BLaER1 treated with 17β-estradiol and CSF1 and Interleukin-3, amounts not matched to agents 10 nM and 100 nM (cell line): ENCODE measurements around the gene TDRD6.

Source experiments
- H3K27ac ChIP-seq, 11 experiments: shearing (Covaris generic); formaldehyde crosslinking; 2 replicates each; pipeline ENCODE4 v1.8.1; 2022
- H3K27me3 ChIP-seq, 11 experiments: shearing (Covaris generic); formaldehyde crosslinking; 2 replicates each; pipeline ENCODE4 v1.8.1; 2022
- H3K36me3 ChIP-seq, 11 experiments: shearing (Covaris generic); formaldehyde crosslinking; 2 replicates each; pipeline ENCODE4 v1.8.1; 2022
- H3K4me1 ChIP-seq, 10 experiments: shearing (Covaris generic); formaldehyde crosslinking; 2 replicates each; pipeline ENCODE4 v1.8.1; 2022
- H3K4me2 ChIP-seq, 11 experiments: shearing (Covaris generic); formaldehyde crosslinking; 2 replicates each; pipeline ENCODE4 v1.8.1; 2022
- H3K4me3 ChIP-seq, 10 experiments: shearing (Covaris generic); formaldehyde crosslinking; 2 replicates each; pipeline ENCODE4 v1.8.1; 2022
- H3K9ac ChIP-seq, 11 experiments: shearing (Covaris generic); formaldehyde crosslinking; 2 replicates each; pipeline ENCODE4 v1.8.1; 2022
- H3K9me3 ChIP-seq, 11 experiments: shearing (Covaris generic); formaldehyde crosslinking; replicated peaks in 1 of 11; 2 replicates each; pipeline ENCODE4 v1.8.1; 2022
- H4K20me1 ChIP-seq, 11 experiments: shearing (Covaris generic); formaldehyde crosslinking; 2 replicates each; pipeline ENCODE4 v1.8.1; 2022
- Cebpa-rat ChIP-seq, 11 experiments: shearing (Covaris generic); IDR thresholded peaks; 2 replicates each; pipeline ENCODE4 v1.8.1; 2022

The TDRD6 gene

DNA sequence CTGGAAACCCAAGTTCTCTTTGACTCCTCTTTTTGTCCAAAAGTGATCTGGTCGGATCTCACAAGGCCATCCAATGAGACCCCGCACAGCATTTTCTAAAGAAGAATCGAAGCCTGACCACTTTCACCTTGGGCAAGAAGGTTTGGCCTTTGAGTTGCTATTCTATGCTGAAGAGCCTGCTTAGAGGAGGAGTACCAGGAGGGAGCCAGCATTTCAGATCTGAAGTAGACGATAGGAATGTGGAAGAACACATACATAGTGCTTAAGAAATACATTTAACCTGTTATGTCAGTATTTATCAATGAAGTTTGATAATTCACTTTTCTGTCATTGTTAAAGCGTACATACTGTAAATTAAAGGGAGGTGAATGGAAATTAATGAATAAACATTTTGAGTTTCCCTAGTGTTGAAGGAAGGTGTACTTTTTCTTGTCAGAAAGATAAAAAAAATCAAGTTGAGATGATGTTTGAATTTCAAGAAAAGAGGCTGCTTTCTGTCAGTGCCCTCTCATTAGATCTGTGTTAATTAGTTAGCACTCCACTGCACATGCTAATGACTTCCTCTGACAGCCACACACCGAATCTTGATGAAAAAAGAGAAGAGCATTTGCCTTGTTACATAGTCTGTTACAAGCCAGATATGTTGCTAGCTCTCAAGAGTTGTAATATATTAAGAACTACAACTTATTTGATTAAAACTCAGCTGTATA lies 10.9 kb upstream of the TDRD6 start:
- Histone ChIP-seq H3K9ac (no peak overlapping the region), H3K9me3 (no peaks in the 10 kb centered on the region), H3K27me3 (no peaks in the 10 kb centered on the region), H3K4me2 (no peak overlapping the region), H3K36me3 (no peaks in the 10 kb centered on the region), H3K4me3 (no peak overlapping the region), H3K4me1 (no peaks in the 10 kb centered on the region; a peak in 1 of 20 replicates), H3K27ac (no peak overlapping the region), H4K20me1 (no peaks in the 10 kb centered on the region)
- TF ChIP-seq Cebpa-rat (IDR thresholded peaks at IDR 0.05): no peak

DNA sequence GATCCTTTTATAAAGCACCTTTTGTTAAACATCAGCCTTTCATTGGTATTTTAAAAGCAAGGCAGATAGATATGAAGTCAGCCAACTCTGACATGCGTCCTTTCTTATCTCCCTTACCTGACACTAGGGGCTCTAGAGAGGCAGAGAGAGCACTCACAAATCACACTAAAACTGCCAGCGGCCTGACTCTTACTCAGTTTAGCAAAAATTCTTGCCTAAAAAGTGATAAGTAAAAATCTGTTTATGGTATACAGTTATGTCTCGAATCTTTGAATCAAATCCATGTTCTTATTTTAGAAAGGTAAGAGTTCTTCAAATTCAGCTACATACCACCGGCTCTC lies 10.4 kb upstream of the TDRD6 start:
- Histone ChIP-seq H3K36me3 (no peaks in the 10 kb centered on the region), H3K4me2 (no peak overlapping the region), H3K9ac (no peak overlapping the region)

DNA sequence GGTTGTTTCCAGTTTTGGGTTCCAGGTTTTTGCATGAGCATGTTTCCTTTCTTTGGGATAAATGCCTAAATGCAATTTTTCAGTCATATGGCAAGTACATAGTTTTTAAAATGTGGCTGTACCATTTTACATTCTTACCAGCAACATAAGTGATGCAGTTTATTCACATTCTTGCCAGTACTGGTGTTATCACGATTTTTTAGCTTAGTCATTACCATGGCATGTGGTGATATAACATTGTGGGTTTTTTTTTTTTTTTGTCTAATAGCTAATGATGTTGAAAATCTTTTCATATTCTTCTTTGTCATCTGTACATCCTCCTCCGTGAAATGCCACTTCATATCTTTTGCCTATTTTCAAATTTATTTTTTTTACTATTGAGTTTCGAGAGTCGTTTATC lies 2.9 kb upstream of the TDRD6 start:
- Histone ChIP-seq H3K36me3 (no peaks in the 10 kb centered on the region), H3K4me1 (no peaks in the 10 kb centered on the region), H3K9ac (no peak overlapping the region), H3K9me3 (peaks cover 14 to 25% (median 20%) of the 10 kb centered on the region in 11 experiments), H3K4me3 (no peak overlapping the region), H3K4me2 (no peak overlapping the region), H4K20me1 (no peaks in the 10 kb centered on the region), H3K27me3 (no peaks in the 10 kb centered on the region), H3K27ac (no peak overlapping the region)
- no peak for TF ChIP-seq Cebpa-rat (IDR thresholded peaks at IDR 0.05)

More for the DNA sequence above, 10.4 kb upstream of the TDRD6 start:
- Histone ChIP-seq H3K4me3 (no peak overlapping the region), H4K20me1 (no peaks in the 10 kb centered on the region), H3K4me1 (no peaks in the 10 kb centered on the region; a peak in 1 of 20 replicates), H3K27me3 (no peaks in the 10 kb centered on the region), H3K9me3 (no peaks in the 10 kb centered on the region), H3K27ac (no peak overlapping the region)
- no peak for TF ChIP-seq Cebpa-rat (IDR thresholded peaks at IDR 0.05)

DNA sequence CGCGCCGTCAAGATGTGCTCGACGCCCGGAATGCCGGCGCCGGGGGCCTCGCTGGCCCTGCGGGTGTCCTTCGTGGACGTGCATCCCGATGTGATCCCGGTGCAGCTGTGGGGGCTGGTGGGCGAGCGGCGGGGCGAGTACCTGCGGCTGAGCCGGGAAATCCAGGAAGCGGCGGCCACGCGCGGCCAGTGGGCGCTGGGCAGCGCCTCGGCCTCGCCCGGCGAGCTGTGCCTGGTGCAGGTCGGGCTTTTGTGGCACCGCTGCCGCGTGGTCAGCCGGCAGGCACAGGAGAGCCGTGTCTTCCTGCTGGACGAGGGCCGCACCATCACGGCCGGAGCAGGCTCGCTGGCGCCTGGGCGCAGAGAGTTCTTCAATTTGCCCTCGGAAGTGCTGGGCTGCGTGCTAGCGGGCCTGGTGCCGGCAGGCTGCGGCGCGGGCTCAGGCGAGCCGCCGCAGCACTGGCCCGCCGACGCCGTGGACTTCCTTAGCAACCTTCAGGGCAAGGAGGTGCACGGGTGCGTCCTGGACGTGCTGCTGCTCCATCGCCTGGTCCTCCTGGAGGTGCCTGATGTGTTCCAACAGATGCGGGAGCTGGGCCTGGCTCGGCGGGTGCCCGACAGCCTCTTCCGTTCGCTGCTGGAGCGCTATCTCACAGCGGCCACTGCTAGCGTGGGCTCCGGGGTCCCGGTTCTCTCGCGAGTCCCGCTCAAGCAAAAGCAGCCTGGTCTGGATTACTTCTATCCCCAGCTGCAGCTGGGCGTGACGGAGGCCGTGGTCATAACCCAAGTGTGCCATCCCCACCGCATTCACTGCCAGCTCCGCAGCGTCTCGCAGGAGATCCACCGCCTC lies 656 bp downstream of the TDRD6 start:
- Histone ChIP-seq H3K4me3 (no peak overlapping the region; a peak in 1 of 20 replicates), H3K27ac (no peak overlapping the region), H3K4me2 (no peak overlapping the region), H3K27me3 (no peaks in the 10 kb centered on the region), H3K4me1 (no peaks in the 10 kb centered on the region), H3K9ac (no peak overlapping the region), H4K20me1 (no peaks in the 10 kb centered on the region), H3K9me3 (peaks cover 14 to 25% (median 20%) of the 10 kb centered on the region in 11 experiments), H3K36me3 (no peaks in the 10 kb centered on the region)
- no peak for TF ChIP-seq Cebpa-rat (IDR thresholded peaks at IDR 0.05)

DNA sequence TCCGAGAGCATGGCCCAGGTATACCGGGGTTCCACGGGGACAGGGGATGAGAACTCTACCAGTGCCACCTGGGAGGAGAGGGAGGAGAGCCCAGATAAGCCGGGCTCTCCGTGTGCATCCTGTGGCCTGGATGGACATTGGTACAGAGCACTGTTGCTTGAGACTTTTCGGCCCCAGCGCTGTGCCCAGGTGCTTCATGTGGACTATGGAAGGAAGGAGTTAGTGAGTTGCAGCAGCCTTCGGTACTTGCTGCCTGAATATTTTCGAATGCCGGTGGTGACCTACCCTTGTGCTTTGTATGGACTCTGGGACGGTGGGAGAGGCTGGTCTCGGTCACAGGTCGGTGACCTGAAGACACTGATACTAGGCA lies 1.3 kb downstream of the TDRD6 start:
- no peaks in the 10 kb centered on the region for H4K20me1 ChIP-seq
- no peaks in the 10 kb centered on the region for H3K27me3 ChIP-seq
- peaks cover 14 to 25% (median 20%) of the 10 kb centered on the region in 11 experiments for H3K9me3 ChIP-seq
- no peaks in the 10 kb centered on the region for H3K4me1 ChIP-seq
- no peak for TF ChIP-seq Cebpa-rat (IDR thresholded peaks at IDR 0.05)
- no peaks in the 10 kb centered on the region for H3K36me3 ChIP-seq
- H3K4me2 ChIP-seq: no peak overlapping the region
- H3K9ac ChIP-seq: no peak overlapping the region
- H3K4me3 ChIP-seq: no peak overlapping the region
- H3K27ac ChIP-seq: no peak overlapping the region

DNA sequence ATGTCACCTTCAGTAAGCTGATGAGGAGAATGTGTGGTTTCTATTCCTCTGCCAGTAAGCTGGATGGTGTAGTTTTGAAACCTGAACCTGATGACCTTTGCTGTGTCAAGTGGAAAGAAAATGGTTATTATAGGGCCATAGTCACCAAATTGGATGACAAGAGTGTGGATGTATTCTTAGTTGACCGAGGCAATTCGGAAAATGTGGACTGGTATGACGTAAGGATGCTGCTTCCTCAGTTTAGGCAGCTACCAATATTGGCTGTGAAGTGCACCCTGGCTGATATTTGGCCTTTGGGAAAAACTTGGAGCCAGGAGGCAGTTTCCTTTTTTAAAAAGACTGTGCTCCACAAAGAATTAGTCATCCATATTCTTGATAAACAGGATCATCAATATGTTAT lies 2.0 kb downstream of the TDRD6 start:
- Histone ChIP-seq H3K9ac (no peak overlapping the region), H3K4me3 (no peak overlapping the region), H3K27me3 (no peaks in the 10 kb centered on the region), H3K36me3 (no peaks in the 10 kb centered on the region), H4K20me1 (no peaks in the 10 kb centered on the region), H3K4me1 (no peaks in the 10 kb centered on the region), H3K4me2 (no peak overlapping the region), H3K9me3 (peaks cover 14 to 25% (median 20%) of the 10 kb centered on the region in 11 experiments), H3K27ac (no peak overlapping the region)
- TF ChIP-seq Cebpa-rat (IDR thresholded peaks at IDR 0.05): no peak

DNA sequence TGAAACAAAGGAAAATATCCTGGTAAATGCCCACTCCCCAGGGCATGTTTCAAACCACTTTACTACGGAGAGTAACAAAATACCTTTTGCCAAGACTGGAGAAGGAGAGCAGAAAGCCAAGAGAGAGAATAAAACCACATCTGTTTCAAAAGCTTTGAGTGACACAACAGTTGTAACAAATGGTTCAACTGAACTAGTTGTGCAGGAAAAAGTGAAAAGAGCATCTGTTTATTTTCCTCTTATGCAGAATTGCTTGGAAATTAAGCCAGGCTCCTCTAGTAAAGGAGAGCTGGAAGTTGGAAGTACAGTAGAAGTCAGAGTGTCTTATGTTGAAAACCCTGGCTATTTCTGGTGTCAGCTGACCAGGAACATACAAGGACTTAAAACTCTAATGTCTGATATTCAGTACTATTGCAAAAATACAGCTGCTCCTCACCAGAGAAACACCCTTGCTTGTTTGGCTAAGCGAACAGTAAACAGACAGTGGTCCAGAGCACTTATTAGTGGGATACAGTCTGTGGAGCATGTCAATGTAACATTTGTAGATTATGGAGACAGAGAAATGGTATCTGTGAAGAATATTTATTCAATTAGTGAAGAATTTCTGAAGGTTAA lies 2.6 kb downstream of the TDRD6 start:
- H3K9me3 ChIP-seq: peaks cover 14 to 25% (median 20%) of the 10 kb centered on the region in 11 experiments
- H3K36me3 ChIP-seq: no peaks in the 10 kb centered on the region
- no peaks in the 10 kb centered on the region for H4K20me1 ChIP-seq
- no peak overlapping the region for H3K9ac ChIP-seq
- H3K4me2 ChIP-seq: no peak overlapping the region
- H3K27me3 ChIP-seq: no peaks in the 10 kb centered on the region
- no peak for TF ChIP-seq Cebpa-rat (IDR thresholded peaks at IDR 0.05)
- no peak overlapping the region for H3K27ac ChIP-seq
- no peak overlapping the region for H3K4me3 ChIP-seq
- no peaks in the 10 kb centered on the region for H3K4me1 ChIP-seq

DNA sequence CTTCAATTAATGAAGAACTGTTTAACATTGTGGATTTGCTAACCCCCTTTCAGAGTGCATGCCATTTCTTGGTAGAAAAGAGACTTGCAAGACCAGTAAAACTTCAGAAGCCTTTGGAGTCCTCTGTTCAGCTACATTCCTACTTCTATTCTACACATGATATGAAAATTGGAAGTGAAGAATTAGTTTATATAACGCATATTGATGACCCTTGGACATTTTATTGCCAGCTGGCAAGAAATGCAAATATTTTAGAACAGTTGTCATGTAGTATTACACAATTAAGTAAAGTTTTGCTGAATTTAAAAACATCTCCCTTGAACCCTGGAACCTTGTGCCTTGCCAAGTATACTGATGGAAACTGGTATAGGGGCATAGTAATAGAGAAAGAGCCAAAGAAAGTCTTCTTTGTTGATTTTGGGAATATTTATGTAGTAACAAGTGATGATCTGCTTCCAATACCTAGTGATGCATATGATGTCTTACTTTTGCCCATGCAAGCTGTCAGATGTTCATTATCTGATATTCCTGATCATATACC lies 3.3 kb downstream of the TDRD6 start:
- H3K4me1 ChIP-seq: no peaks in the 10 kb centered on the region
- TF ChIP-seq Cebpa-rat (IDR thresholded peaks at IDR 0.05): no peak
- H4K20me1 ChIP-seq: no peaks in the 10 kb centered on the region
- no peak overlapping the region for H3K4me3 ChIP-seq
- no peaks in the 10 kb centered on the region for H3K36me3 ChIP-seq
- H3K27me3 ChIP-seq: no peaks in the 10 kb centered on the region
- H3K9ac ChIP-seq: no peak overlapping the region
- H3K27ac ChIP-seq: no peak overlapping the region
- H3K4me2 ChIP-seq: no peak overlapping the region
- peaks cover 14 to 25% (median 20%) of the 10 kb centered on the region in 11 experiments for H3K9me3 ChIP-seq

DNA sequence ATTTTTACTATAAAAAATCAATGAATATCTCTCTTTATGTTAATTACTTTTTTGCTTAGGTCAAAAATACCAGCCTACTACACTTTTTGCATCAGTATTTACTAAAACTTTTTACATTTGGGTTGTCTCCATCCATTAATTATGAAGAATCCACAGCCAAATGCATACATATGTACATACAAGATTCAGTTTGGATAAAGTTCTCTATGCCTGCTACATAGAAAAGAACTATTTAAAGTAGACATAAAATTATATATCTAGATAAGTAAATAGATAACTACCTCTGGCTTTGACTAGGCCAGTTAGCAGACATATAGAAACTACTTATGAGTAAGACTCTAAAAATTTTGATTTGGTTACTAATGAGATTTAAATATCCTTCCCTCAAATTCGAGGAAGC lies 12.3 kb downstream of the TDRD6 start:
- no peaks in the 10 kb centered on the region for H3K36me3 ChIP-seq
- no peak overlapping the region for H3K9ac ChIP-seq
- H3K27ac ChIP-seq: no peak overlapping the region
- H3K4me2 ChIP-seq: no peak overlapping the region
- no peak overlapping the region for H3K4me3 ChIP-seq
- peaks cover 0 to 4% (median 0%) of the 10 kb centered on the region in 10 experiments; a peak in 4 of 20 replicates for H3K4me1 ChIP-seq
- no peaks in the 10 kb centered on the region for H4K20me1 ChIP-seq
- no peak for TF ChIP-seq Cebpa-rat (IDR thresholded peaks at IDR 0.05)
- no peaks in the 10 kb centered on the region for H3K9me3 ChIP-seq
- H3K27me3 ChIP-seq: no peaks in the 10 kb centered on the region
